ENCODE data around the gene KDM6A. TPM values are rescaled to one million over a fixed set of nuclear protein-coding genes. Genes with fewer than 3 reads are reported as not detected.

Gene KDM6A
- total and polyA plus RNA-seq, 2 of the 13 experiments (the other 11 are each of a cell fraction or from before 2014, with no cell fraction given): 16.7 to 18.2 TPM

GRCh38 chrX:44915361-44915868 lies 42.4 kb downstream of the KDM6A start (continued):
- TF ChIP-seq ZBTB40 (IDR thresholded peaks at IDR 0.05) (no peak), ZBTB40 (CRISPR knock-in tag; IDR thresholded peaks at IDR 0.05) (no peak), ONECUT2 (CRISPR knock-in tag; IDR thresholded peaks at IDR 0.05) (no peak), TCF12 (IDR thresholded peaks at IDR 0.05) (no peak), TCF12 (CRISPR knock-in tag; IDR thresholded peaks at IDR 0.05) (no peak), ZBTB37 (CRISPR knock-in tag; IDR thresholded peaks at IDR 0.05) (no peak), ATF6 (CRISPR knock-in tag; conservative IDR thresholded peaks at IDR 0.05) (no peak), JUND (CRISPR knock-in tag; IDR thresholded peaks at IDR 0.05) (no peak), TGIF2 (CRISPR knock-in tag; IDR thresholded peaks at IDR 0.05) (no peak), HCFC1 (IDR thresholded peaks at IDR 0.05; ENCODE audit: low read depth, low read length) (no peak), MTA1 (CRISPR knock-in tag; IDR thresholded peaks at IDR 0.05; ENCODE audit: borderline replicate concordance) (no peak), TARDBP (CRISPR knock-in tag; IDR thresholded peaks at IDR 0.05) (peak; percentile 35; the same call in 1 of the 2 replicates), RXRA (CRISPR knock-in tag; IDR thresholded peaks at IDR 0.05) (peak; percentile 68; the same call in 1 of the 2 replicates), ZNF558 (CRISPR knock-in tag; IDR thresholded peaks at IDR 0.05; ENCODE audit: borderline replicate concordance) (no peak), ZNF367 (CRISPR knock-in tag; IDR thresholded peaks at IDR 0.05; ENCODE audit: borderline replicate concordance) (no peak), ZNF446 (CRISPR knock-in tag; IDR thresholded peaks at IDR 0.05) (no peak), ZZZ3 (CRISPR knock-in tag; IDR thresholded peaks at IDR 0.05; ENCODE audit: borderline replicate concordance) (no peak), ZBTB26 (CRISPR knock-in tag; IDR thresholded peaks at IDR 0.05; ENCODE audit: borderline replicate concordance) (peak; percentile 86)
